GM19035 (cell line): ENCODE measurements around the gene ACCSL.
A peak's percentile ranks its signal among the peaks of the same experiment; 100 is the strongest.

ENCODE experiments used
- ATAC-seq: cut with Tn5 transposase; IDR thresholded peaks from one replicate; pipeline ENCODE4 v1.9.1; 2021; ENCODE audit not compliant: unreplicated experiment

The ACCSL gene

DNA sequence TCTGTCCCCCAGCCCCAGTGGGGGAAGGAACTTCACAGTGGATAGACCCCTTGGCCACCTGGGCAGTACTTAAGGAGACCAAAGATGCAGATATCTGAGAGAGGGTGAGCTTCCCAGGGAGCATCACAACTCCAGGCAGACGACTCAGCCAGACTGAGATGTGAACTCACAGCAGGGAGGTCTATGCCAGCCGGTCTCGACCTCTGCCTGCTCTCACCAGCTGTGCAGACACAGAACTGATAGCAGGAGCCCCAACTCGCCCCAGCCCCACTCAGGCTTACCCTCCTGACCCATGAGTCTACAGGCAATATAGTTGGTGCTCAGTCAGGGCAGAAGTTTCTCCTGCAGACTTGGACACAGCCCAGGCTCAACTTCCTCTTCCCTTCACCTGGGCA lies 29.7 kb upstream of the ACCSL start:
- ATAC-seq, result no peak

DNA sequence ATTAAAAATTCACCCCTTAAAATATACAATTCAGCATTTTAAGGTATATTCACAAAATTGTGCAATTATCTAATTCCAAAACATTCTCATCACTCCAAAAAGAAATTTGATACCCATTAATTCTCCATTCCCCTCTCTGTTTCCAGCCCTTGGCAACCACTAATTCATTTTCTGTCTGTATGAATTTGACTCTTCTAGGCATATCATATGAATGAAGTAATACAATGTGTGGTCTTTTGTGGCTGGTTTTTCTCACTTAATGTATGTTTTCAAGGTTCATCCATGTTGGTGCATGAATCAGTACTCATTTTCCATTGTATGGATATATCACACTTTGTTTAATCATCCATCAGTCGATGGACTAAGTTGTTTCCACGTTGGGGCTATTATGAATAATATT lies 29.0 kb upstream of the ACCSL start:
- ATAC-seq, result no peak

- no peak for ATAC-seq
Observed at GRCh38 chr11:44024977-44025376, 22.8 kb upstream of the ACCSL start.

DNA sequence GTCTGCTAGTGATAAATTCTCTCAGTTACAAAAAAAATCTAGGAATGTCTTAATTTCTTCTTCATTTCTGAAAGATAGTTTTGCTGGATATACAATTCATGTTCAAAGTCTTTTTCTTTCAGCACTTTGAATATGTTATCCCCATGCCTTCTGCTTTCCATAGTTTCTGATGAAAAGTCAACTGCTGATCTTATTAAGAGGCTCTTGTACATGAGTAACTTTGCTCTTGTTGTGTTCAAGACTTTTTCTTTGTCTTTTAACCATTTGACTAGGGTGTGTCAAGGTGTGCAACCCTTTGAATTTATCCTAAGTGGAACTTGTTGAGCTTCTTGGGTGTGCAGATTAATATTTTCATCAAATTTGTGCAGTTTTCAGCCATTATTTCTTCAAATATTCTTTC lies 22.1 kb upstream of the ACCSL start:
- ATAC-seq, result no peak

GRCh38 chr11:44028401-44028800 lies 19.4 kb upstream of the ACCSL start:
- ATAC-seq, result no peak

GRCh38 chr11:44028816-44029506 lies 18.8 kb upstream of the ACCSL start:
- ATAC-seq, result no peak

DNA sequence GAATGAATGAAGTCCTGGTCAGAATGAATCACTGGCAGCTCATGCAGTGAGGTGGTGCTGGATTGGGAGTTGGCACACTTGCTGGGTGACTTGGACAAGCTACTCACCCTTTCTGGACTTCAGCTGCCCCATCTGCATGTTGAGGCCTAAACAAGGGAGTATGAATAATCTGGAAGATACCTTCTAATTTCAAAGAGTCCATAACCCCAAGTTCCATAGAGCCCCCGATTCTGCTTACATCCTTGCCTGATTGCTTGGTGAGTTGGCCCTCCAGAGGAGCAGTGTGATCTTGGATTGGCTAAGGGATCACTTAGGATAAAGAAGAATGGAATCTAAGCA lies 18.3 kb upstream of the ACCSL start:
- ATAC-seq, result no peak

GRCh38 chr11:44029977-44030911 lies 17.5 kb upstream of the ACCSL start:
- ATAC-seq, result no peak

- no peak for ATAC-seq
Observed at GRCh38 chr11:44030996-44031395, 16.8 kb upstream of the ACCSL start.

DNA sequence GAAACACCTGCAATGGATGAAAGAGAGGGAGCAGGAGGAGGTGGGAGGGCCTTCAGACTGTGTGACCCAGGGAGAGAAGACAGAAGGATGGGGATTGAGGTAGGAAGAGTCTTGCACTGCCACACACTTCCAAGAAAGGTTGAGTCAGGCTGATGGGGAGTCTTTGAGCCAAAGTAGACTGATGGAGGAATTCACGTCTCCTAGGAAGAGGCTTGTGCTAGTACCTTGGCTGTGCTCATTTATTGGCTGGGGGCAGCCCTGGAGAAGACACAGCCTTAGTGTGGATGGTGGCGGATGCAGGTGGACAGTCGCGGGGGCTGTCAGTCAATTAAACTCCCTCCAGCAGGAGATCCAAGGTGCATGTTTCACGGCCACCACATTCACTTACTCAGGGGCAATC lies 16.2 kb upstream of the ACCSL start:
- ATAC-seq, result no peak

DNA sequence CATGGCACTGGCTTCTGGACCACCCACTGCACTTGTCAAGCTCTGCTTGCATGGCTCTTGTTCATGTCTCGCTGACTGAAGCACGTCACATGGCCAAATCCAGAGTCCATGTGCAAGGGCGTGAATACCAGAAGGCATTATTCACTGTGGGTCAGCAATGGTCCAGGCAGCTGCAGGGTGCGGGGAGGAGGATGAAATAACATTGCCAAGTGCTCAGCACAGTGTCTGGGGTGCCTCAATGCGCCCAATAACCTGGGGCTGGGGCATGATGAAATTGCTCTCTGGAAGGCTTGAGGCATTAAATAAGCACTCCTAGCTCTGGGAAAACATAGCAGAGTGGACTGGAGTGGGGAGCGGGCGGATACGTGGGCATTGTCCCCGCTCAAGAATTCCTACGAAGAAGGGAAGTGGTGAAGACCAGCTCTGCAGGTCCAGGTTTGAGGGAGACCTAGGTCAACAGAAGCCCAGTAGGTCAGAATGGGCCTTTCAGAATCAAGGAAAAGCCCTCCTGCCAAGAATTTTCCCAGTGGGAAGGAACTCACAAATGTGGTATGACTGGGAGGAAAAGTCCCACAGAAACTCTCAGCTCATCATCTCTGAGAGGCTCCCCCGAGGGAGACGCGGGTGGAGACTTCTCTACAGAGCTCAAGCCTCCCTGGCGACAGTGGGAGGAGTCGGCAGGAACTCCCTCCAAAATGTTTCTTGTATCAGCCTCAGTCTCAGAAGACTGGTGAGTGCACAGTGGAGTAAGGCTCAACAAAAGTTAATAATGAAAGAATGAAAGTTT lies 15.3 kb upstream of the ACCSL start:
- no peak for ATAC-seq

- ATAC-seq, result no peak
Observed at GRCh38 chr11:44033411-44033850, 14.3 kb upstream of the ACCSL start.

DNA sequence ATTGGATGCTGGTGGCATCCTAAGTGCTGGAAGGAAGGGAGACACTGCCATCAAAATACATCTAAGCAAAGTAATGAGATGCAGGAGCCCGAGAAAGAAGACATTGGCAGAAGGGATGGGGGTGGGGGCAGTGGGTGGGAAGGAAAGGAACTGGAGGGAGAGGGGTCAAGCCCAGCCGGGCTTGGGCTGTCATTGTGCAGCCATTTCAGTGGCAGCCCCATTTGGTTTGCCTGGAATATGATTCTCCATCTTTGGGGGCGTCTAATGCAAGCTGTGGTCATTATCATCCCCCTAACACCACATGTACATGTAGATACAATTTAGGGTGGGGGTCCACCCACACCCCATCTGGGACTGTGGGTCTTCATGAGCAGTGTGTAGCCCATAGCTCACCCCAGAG lies 13.9 kb upstream of the ACCSL start:
- ATAC-seq, result no peak

GRCh38 chr11:44034639-44035038 lies 13.1 kb upstream of the ACCSL start:
- ATAC-seq, result no peak

DNA sequence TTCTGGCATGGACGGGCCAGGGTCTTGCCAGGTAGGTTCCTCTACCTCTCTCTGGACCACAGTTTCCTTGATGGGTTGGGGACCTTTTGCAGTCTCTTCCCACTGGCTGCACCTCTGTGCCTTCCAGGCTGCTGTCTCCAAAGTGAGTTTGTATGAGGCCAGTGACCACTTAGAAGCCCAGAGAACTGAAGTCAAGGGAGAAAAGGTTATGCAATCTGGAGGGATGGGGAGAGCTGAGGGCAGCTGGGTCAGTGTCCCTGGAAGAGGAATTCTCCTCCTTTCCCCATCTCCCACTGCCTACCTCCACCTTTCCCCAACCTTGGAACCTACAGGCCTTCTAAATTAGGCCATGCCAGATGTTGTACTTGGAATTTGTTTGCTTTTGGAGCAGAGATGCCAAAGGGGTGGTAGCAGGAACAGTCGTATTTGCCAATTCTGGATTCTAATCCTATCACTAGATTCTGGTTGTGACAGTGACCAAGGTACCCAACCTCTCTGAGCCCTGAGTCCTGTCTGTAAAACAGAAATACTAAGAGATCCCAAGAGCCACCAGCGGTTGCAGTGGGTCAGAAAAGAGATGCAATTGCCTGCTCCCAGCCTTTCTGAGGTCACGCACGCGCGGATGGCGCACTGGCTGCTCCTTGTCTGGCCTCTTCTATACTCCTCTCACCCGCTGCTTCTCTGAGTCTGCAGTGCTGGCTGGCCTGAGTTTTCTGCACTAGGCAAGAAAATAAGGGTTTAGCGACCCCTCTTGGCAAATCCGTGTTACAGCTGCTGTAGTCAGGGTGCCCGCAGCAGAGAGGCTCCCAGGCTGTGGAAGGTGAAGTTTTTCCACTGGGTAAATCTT lies 10.7 kb upstream of the ACCSL start:
- ATAC-seq, result peak; percentile 79

DNA sequence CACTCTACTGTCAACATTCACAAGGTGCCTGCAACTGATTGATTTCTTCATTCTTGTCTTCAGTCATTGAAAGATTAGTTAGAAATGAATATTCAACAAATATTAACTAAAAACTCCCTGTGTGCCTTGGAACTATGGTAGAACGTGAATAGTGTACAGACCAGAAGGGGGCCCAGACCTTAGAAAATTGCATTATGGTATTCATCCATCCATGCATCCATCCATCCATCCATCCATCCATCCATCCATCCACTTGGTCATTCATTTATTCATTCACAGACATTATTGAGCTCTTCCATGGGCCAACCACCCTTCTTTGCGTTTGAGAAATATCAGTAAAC lies 10.2 kb upstream of the ACCSL start:
- no peak for ATAC-seq

DNA sequence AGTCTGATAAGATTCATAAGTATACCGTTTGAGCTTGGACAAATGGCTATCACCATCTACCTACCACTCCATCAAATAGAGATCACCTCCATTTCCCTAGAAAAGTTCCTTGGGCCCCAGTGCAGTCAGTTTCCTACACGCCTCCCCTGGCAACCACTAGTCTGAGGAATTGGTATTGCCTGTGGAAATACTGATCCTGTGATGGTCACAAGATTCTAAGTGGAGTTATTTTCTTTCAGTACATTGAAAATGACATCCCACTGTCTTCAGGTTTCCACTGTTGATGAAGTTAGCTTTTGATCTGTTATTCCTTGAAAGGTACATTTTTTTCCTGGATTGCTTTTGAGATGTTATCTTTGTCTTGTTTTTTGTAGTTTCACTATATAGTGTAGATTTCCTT lies 4.6 kb upstream of the ACCSL start:
- ATAC-seq, result no peak

DNA sequence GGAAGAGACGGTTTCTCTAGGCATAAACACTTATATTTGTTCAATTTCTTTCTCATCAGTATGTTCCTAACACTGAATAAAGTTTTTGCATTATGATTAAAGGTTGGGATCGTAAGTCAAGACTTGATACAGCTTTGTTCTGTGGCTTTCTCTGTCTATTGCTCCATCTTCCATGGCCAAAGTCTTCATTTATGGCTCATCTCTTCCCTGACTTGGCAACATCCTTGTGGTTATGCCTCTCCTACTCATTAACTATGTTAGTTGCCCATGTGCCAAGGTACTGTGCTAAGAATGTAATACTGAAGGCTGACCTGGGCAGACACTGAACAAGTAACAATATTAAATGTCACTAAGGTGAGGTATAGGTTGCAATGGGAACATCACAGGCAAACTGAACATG lies 1.6 kb upstream of the ACCSL start:
- ATAC-seq, result no peak

- ATAC-seq, result no peak
Observed at GRCh38 chr11:44047298-44047697, 483 bp upstream of the ACCSL start.

DNA sequence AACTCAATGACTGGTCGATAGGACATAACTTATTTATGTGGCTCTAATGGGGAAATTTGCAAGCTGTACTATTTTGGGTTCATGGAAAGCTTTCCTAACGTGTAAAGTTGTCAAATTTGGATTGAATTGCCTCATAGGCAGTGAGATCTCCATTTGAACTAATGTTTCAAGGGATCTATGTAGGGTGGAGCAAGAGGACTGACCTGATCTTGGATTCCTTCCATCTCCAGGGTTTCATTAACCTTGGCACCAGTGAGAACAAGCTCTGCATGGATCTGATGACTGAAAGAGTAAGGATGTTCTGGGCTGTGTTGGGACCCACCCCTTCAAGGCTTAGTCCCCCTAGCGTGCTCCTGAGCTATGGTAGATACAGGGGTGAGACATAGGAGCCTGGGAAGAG lies 2.1 kb downstream of the ACCSL start:
- ATAC-seq, result no peak

GRCh38 chr11:44051171-44051570 lies 3.4 kb downstream of the ACCSL start:
- no peak for ATAC-seq
